HG02571 (cell line): ENCODE measurements around the gene PLCXD3.
"Not testable (repeated sequence)": the region's sequence is repeated elsewhere in the genome, so short reads cannot be mapped to it uniquely, and the experiment has no call there.

ENCODE experiments used
- ATAC-seq: cut with Tn5 transposase; IDR thresholded peaks from one replicate; pipeline ENCODE4 v1.9.1; 2021; ENCODE audit warnings: mild to moderate bottlenecking, moderate library complexity; ENCODE audit not compliant: unreplicated experiment

Gene PLCXD3

GRCh38 chr5:41356786-41357185 lies 153.6 kb downstream of the PLCXD3 start:
- ATAC-seq, result no peak

- ATAC-seq, result no peak
Measured at GRCh38 chr5:41349846-41350245, 160.6 kb downstream of the PLCXD3 start.

- ATAC-seq, result no peak
Measured at GRCh38 chr5:41347569-41347968, 162.8 kb downstream of the PLCXD3 start.

GRCh38 chr5:41346609-41347008 lies 163.8 kb downstream of the PLCXD3 start:
- no peak for ATAC-seq

GRCh38 chr5:41345295-41345694 lies 165.1 kb downstream of the PLCXD3 start:
- no peak for ATAC-seq

GRCh38 chr5:41339339-41339738 lies 171.1 kb downstream of the PLCXD3 start:
- no peak for ATAC-seq

GRCh38 chr5:41338136-41338675 lies 172.2 kb downstream of the PLCXD3 start:
- no peak for ATAC-seq

- ATAC-seq, result no peak
Measured at GRCh38 chr5:41337724-41338123, 172.7 kb downstream of the PLCXD3 start.

- no peak for ATAC-seq
Measured at GRCh38 chr5:41337216-41337615, 173.2 kb downstream of the PLCXD3 start.

- no peak for ATAC-seq
Measured at GRCh38 chr5:41336471-41336870, 173.9 kb downstream of the PLCXD3 start.

- no peak for ATAC-seq
Measured at GRCh38 chr5:41335596-41336181, 174.7 kb downstream of the PLCXD3 start.

- ATAC-seq, result no peak
Measured at GRCh38 chr5:41334758-41335157, 175.6 kb downstream of the PLCXD3 start.

- ATAC-seq, result no peak
Measured at GRCh38 chr5:41334221-41334620, 176.2 kb downstream of the PLCXD3 start.

- no peak for ATAC-seq
Measured at GRCh38 chr5:41325074-41325473, 185.3 kb downstream of the PLCXD3 start.

GRCh38 chr5:41322826-41323225 lies 187.6 kb downstream of the PLCXD3 start:
- ATAC-seq, result not testable (repeated sequence)

- ATAC-seq, result no peak
Measured at GRCh38 chr5:41312478-41313060, 197.8 kb downstream of the PLCXD3 start.

GRCh38 chr5:41312066-41312465 lies 198.3 kb downstream of the PLCXD3 start:
- no peak for ATAC-seq

- ATAC-seq, result no peak
Measured at GRCh38 chr5:41309275-41309674, 201.1 kb downstream of the PLCXD3 start.

GRCh38 chr5:41306005-41306404 lies 204.4 kb downstream of the PLCXD3 start:
- no peak for ATAC-seq

- ATAC-seq, result no peak
Measured at GRCh38 chr5:41305056-41305455, 205.3 kb downstream of the PLCXD3 start.

GRCh38 chr5:41296066-41296465 lies 214.3 kb downstream of the PLCXD3 start:
- ATAC-seq, result no peak

- ATAC-seq, result no peak
Measured at GRCh38 chr5:41291323-41291722, 219.1 kb downstream of the PLCXD3 start.

GRCh38 chr5:41290810-41291209 lies 219.6 kb downstream of the PLCXD3 start:
- ATAC-seq, result no peak
